SK-N-MC (cell line): ENCODE results near the gene WFDC12.

Experiments used
- DNase-seq: peaks from one replicate; pipeline ENCODE4 v3.0.0-alpha.2; 2011; ENCODE audit warnings: low read depth, low spot score
- H3K27ac ChIP-seq: fragments of 200-600 bp; sonication (generic); 2 replicates; pipeline ENCODE4 v1.5.1; 2016; ENCODE audit warnings: mixed run types
- H3K36me3 ChIP-seq: fragments of 200-600 bp; sonication (generic); 2 replicates; pipeline ENCODE4 v1.6.1; 2017; ENCODE audit warnings: antibody characterized with exemption, low read length, mixed read lengths; ENCODE audit not compliant: insufficient read depth
- H3K4me3 ChIP-seq: fragments of 200-600 bp; sonication (generic); 2 replicates; pipeline ENCODE4 v1.5.1; 2016
- H3K9ac ChIP-seq: fragments of 200-600 bp; sonication (generic); 2 replicates; pipeline ENCODE4 v1.8.0; 2017; ENCODE audit warnings: mixed run types, mixed read lengths; ENCODE audit not compliant: insufficient read length
- H3K9me3 ChIP-seq: fragments of 200-600 bp; sonication (generic); 2 replicates; pipeline ENCODE4 v1.6.1; 2017; ENCODE audit warnings: low read depth, mild to moderate bottlenecking, antibody characterized with exemption, low read length, moderate library complexity, mixed read lengths
- EZH2 ChIP-seq: fragments of 200-600 bp; sonication (generic); IDR thresholded peaks from one replicate; pipeline ENCODE4 v1.6.1; 2017; ENCODE audit warnings: antibody characterized with exemption
- FOXP2 ChIP-seq: optimal IDR thresholded peaks from 2 replicates; pipeline ENCODE3; 2011; ENCODE audit warnings: mild to moderate bottlenecking, moderate library complexity; ENCODE audit not compliant: insufficient read depth; ENCODE audit errors: extremely low read length, control extremely low read depth
- POLR2AphosphoS5 ChIP-seq: IDR thresholded peaks from 2 replicates; pipeline ENCODE4 v1.6.1; 2012; ENCODE audit warnings: mild to moderate bottlenecking, low read depth, low read length, borderline replicate concordance

WFDC12 gene

GRCh38 chr20:45080867-45081624 is 43.2 kb downstream of the WFDC12 start:
- TF ChIP-seq POLR2AphosphoS5 = no peak
- TF ChIP-seq FOXP2 = no peak
- TF ChIP-seq EZH2 = no peak
- H3K27ac ChIP-seq = no peak overlapping the region
- DNase-seq = no peak
- no peaks in the 10 kb centered on the region for H3K9me3 ChIP-seq
- H3K9ac ChIP-seq = no peak overlapping the region
- no peak overlapping the region for H3K4me3 ChIP-seq
- H3K36me3 ChIP-seq = peaks cover 4% of the 10 kb centered on the region

DNA sequence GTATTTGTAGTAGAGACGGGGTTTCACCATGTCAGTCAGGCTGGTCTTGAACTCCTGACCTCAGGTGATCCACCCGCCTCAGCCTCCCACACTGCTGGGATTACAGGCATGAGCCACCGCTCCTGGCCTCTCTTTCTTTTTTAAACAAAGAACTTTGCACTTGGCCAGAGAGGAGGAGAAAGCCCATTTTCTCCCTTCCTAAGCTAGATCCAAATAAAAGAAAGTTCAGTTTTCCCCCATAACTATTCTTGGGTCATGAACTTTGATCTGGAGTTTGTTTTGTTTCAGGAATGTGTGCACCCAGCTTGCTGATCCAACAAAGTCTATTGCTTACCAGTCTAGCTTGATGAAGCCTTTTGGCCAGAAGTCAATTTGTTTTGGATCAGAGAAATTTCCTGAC is 46.7 kb downstream of the WFDC12 start:
- Histone ChIP-seq H3K36me3 (peaks cover 4% of the 10 kb centered on the region), H3K9ac (no peak overlapping the region), H3K9me3 (no peaks in the 10 kb centered on the region), H3K4me3 (no peak overlapping the region), H3K27ac (no peak overlapping the region)
- DNase-seq = no peak
- TF ChIP-seq EZH2 = no peak
- no peak for TF ChIP-seq POLR2AphosphoS5
- TF ChIP-seq FOXP2 = no peak
